Naive B cell (primary cell): ENCODE data around the gene PTGDR. TPM values are rescaled to one million over a fixed set of nuclear protein-coding genes. Genes with fewer than 3 reads are reported as not detected.

Source experiments
- ATAC-seq, 2 donors: fragments of 150-1000 bp; cut with Tn5 transposase; 2 replicates each; pipeline ENCODE4 v1.10.0; 2021; ENCODE audit warnings: low read depth in 2 of 2, mild to moderate bottlenecking in 2 of 2, moderate library complexity in 2 of 2
- DNase-seq: peaks from one replicate; pipeline ENCODE4 v3.0.0; 2022
- H3K27ac Mint-ChIP-seq, 6 donors: one replicate each; pipeline ENCODE4 v1.8.0; 2020 to 2022; ENCODE audit warnings: mild to moderate bottlenecking in 6 of 6, mixed read lengths in 6 of 6, moderate library complexity in 5 of 6, inconsistent platforms in 2 of 6
- H3K27me3 Mint-ChIP-seq, 3 donors: one replicate each; pipeline ENCODE4 v1.8.0; 2021 to 2022; ENCODE audit warnings: mixed read lengths in 3 of 3, mild to moderate bottlenecking in 1 of 3
- H3K36me3 Mint-ChIP-seq, 2 donors: one replicate each; pipeline ENCODE4 v1.8.0; 2020 to 2022; ENCODE audit warnings: mixed read lengths in 2 of 2, inconsistent platforms in 1 of 2, mild to moderate bottlenecking in 1 of 2
- H3K4me1 Mint-ChIP-seq, 3 donors: one replicate each; pipeline ENCODE4 v1.8.0; 2020 to 2022; ENCODE audit warnings: mixed read lengths in 3 of 3, inconsistent platforms in 1 of 3, mild to moderate bottlenecking in 1 of 3, moderate library complexity in 1 of 3
- H3K4me3 Mint-ChIP-seq, 8 donors: one replicate each; pipeline ENCODE4 v1.8.0; 2020 to 2022; ENCODE audit warnings: mild to moderate bottlenecking in 8 of 8, mixed read lengths in 8 of 8, moderate library complexity in 8 of 8, inconsistent platforms in 2 of 8
- H3K9me3 Mint-ChIP-seq, 7 donors: one replicate each; pipeline ENCODE4 v1.8.0; 2020 to 2022; ENCODE audit warnings: mixed read lengths in 7 of 7, mild to moderate bottlenecking in 5 of 7, inconsistent platforms in 2 of 7, moderate library complexity in 1 of 7
- polyA plus RNA-seq, 6 donors: library from polyadenylated mRNA; unstranded; fragments of 300-500 nt; fragmentation: Illumina TruSeq; gene quantifications; one replicate each; pipeline ENCODE4 v1.2.3, GENCODE V29; 2021; ENCODE audit warnings: low read depth in 6 of 6

Gene PTGDR
- polyA plus RNA-seq, 6 donors from 2014 or later = 0.16 to 0.61 (median 0.23) TPM; not detected in 2

GRCh38 chr14:52244328-52244727 lies 23.2 kb upstream of the PTGDR start:
- H3K4me1 Mint-ChIP-seq = peaks cover 12 to 30% (median 25%) of the 10 kb centered on the region in 3 donors
- H3K36me3 Mint-ChIP-seq = peaks cover 0 to 9% of the 10 kb centered on the region in 2 donors
- DNase-seq (no peak), ATAC-seq (no peak)
- H3K27ac Mint-ChIP-seq = peak overlapping the region in 1 of 6 donors; percentile 31
- H3K27me3 Mint-ChIP-seq = peaks cover 0 to 14% (median 5%) of the 10 kb centered on the region in 3 donors
- peaks cover 0 to 11% (median 8%) of the 10 kb centered on the region in 7 donors for H3K9me3 Mint-ChIP-seq
- H3K4me3 Mint-ChIP-seq = no peak overlapping the region

- no peak for ATAC-seq
- no peak for DNase-seq
- Mint-ChIP-seq H3K4me1 (peaks cover 12 to 30% (median 24%) of the 10 kb centered on the region in 3 donors), H3K4me3 (no peak overlapping the region), H3K27ac (peak overlapping the region in 2 of 6 donors; percentile 49 to 66), H3K9me3 (peaks cover 0 to 11% (median 8%) of the 10 kb centered on the region in 7 donors), H3K36me3 (peaks cover 0 to 9% of the 10 kb centered on the region in 2 donors), H3K27me3 (peaks cover 0 to 11% (median 3%) of the 10 kb centered on the region in 3 donors)
Measured at GRCh38 chr14:52244997-52245396, 22.5 kb upstream of the PTGDR start.

- H3K36me3 Mint-ChIP-seq = peaks cover 0 to 9% of the 10 kb centered on the region in 2 donors
- ATAC-seq (no peak), DNase-seq (no peak)
- peaks cover 0 to 8% (median 2%) of the 10 kb centered on the region in 3 donors for H3K27me3 Mint-ChIP-seq
- H3K9me3 Mint-ChIP-seq = peaks cover 0 to 11% (median 8%) of the 10 kb centered on the region in 7 donors
- H3K27ac Mint-ChIP-seq = peak overlapping the region in 1 of 6 donors; percentile 50
- peak overlapping the region in 1 of 8 donors; percentile 14 for H3K4me3 Mint-ChIP-seq
- peaks cover 12 to 30% (median 22%) of the 10 kb centered on the region in 3 donors for H3K4me1 Mint-ChIP-seq
Measured at GRCh38 chr14:52248057-52248456, 19.4 kb upstream of the PTGDR start.

GRCh38 chr14:52251724-52252123 lies 15.8 kb upstream of the PTGDR start:
- Mint-ChIP-seq H3K4me1 (peaks cover 12 to 16% (median 16%) of the 10 kb centered on the region in 3 donors), H3K4me3 (no peak overlapping the region), H3K36me3 (peaks cover 0 to 9% of the 10 kb centered on the region in 2 donors), H3K27me3 (peaks cover 13 to 22% (median 16%) of the 10 kb centered on the region in 3 donors), H3K27ac (no peak overlapping the region), H3K9me3 (peaks cover 0 to 10% (median 9%) of the 10 kb centered on the region in 7 donors)
- ATAC-seq (no peak), DNase-seq (no peak)

GRCh38 chr14:52253503-52253902 lies 14.0 kb upstream of the PTGDR start:
- peaks cover 0 to 4% (median 0%) of the 10 kb centered on the region in 7 donors for H3K9me3 Mint-ChIP-seq
- ATAC-seq (no peak), DNase-seq (no peak)
- no peak overlapping the region for H3K27ac Mint-ChIP-seq
- peaks cover 13 to 22% (median 16%) of the 10 kb centered on the region in 3 donors for H3K27me3 Mint-ChIP-seq
- no peak overlapping the region for H3K4me3 Mint-ChIP-seq
- no peaks in the 10 kb centered on the region for H3K36me3 Mint-ChIP-seq
- H3K4me1 Mint-ChIP-seq = no peaks in the 10 kb centered on the region

- DNase-seq (no peak), ATAC-seq (no peak)
- H3K27ac Mint-ChIP-seq = no peak overlapping the region
- peaks cover 17 to 27% (median 19%) of the 10 kb centered on the region in 3 donors for H3K27me3 Mint-ChIP-seq
- H3K4me3 Mint-ChIP-seq = peak overlapping the region in 1 of 8 donors; percentile 64
- H3K4me1 Mint-ChIP-seq = no peaks in the 10 kb centered on the region
- no peaks in the 10 kb centered on the region for H3K36me3 Mint-ChIP-seq
- H3K9me3 Mint-ChIP-seq = peaks cover 0 to 4% (median 0%) of the 10 kb centered on the region in 7 donors
Measured at GRCh38 chr14:52254086-52254485, 13.4 kb upstream of the PTGDR start.

- DNase-seq (no peak), ATAC-seq (no peak)
- H3K4me3 Mint-ChIP-seq = no peak overlapping the region
- H3K4me1 Mint-ChIP-seq = peaks cover 4 to 13% (median 12%) of the 10 kb centered on the region in 3 donors
- peaks cover 0 to 9% (median 0%) of the 10 kb centered on the region in 7 donors for H3K9me3 Mint-ChIP-seq
- peaks cover 23 to 26% (median 23%) of the 10 kb centered on the region in 3 donors for H3K27me3 Mint-ChIP-seq
- no peak overlapping the region for H3K27ac Mint-ChIP-seq
- no peaks in the 10 kb centered on the region for H3K36me3 Mint-ChIP-seq
Measured at GRCh38 chr14:52258783-52259182, 8.7 kb upstream of the PTGDR start.

GRCh38 chr14:52259434-52259833 lies 8.1 kb upstream of the PTGDR start:
- no peak for DNase-seq
- Mint-ChIP-seq H3K9me3 (peaks cover 0 to 5% (median 0%) of the 10 kb centered on the region in 7 donors), H3K4me1 (peaks cover 4 to 13% (median 12%) of the 10 kb centered on the region in 3 donors), H3K27ac (no peak overlapping the region), H3K27me3 (peaks cover 17 to 25% (median 21%) of the 10 kb centered on the region in 3 donors), H3K36me3 (no peaks in the 10 kb centered on the region), H3K4me3 (no peak overlapping the region)
- ATAC-seq = no peak

GRCh38 chr14:52262600-52262999 lies 4.9 kb upstream of the PTGDR start:
- ATAC-seq (peak; percentile 18 to 50), DNase-seq (no peak)
- Mint-ChIP-seq H3K4me1 (peaks cover 22 to 35% (median 28%) of the 10 kb centered on the region in 3 donors), H3K4me3 (no peak overlapping the region), H3K27ac (no peak overlapping the region), H3K9me3 (peaks cover 0 to 5% (median 0%) of the 10 kb centered on the region in 7 donors), H3K27me3 (peaks cover 33 to 41% (median 41%) of the 10 kb centered on the region in 3 donors), H3K36me3 (no peaks in the 10 kb centered on the region)

- DNase-seq (no peak), ATAC-seq (peak in 1 of 2 donors; percentile 45)
- H3K36me3 Mint-ChIP-seq = no peaks in the 10 kb centered on the region
- peak overlapping the region in 1 of 6 donors; percentile 30 for H3K27ac Mint-ChIP-seq
- H3K4me3 Mint-ChIP-seq = no peak overlapping the region
- H3K9me3 Mint-ChIP-seq = peaks cover 0 to 5% (median 0%) of the 10 kb centered on the region in 7 donors
- peaks cover 39 to 47% (median 41%) of the 10 kb centered on the region in 3 donors for H3K27me3 Mint-ChIP-seq
- H3K4me1 Mint-ChIP-seq = peaks cover 26 to 39% (median 32%) of the 10 kb centered on the region in 3 donors
Measured at GRCh38 chr14:52263190-52263589, 4.3 kb upstream of the PTGDR start.

GRCh38 chr14:52265253-52265652 lies 2.2 kb upstream of the PTGDR start:
- H3K4me3 Mint-ChIP-seq = peak overlapping the region in 1 of 8 donors; percentile 6
- peaks cover 47 to 60% (median 47%) of the 10 kb centered on the region in 3 donors for H3K27me3 Mint-ChIP-seq
- peaks cover 35 to 51% (median 42%) of the 10 kb centered on the region in 3 donors for H3K4me1 Mint-ChIP-seq
- peaks cover 0 to 5% (median 0%) of the 10 kb centered on the region in 7 donors for H3K9me3 Mint-ChIP-seq
- DNase-seq = no peak
- no peaks in the 10 kb centered on the region for H3K36me3 Mint-ChIP-seq
- no peak for ATAC-seq
- H3K27ac Mint-ChIP-seq = no peak overlapping the region

- Mint-ChIP-seq H3K27ac (no peak overlapping the region), H3K4me3 (peak overlapping the region in 3 of 8 donors; percentile 5 to 88 (median 88)), H3K27me3 (peaks cover 47 to 56% (median 55%) of the 10 kb centered on the region in 3 donors), H3K4me1 (peaks cover 35 to 51% (median 42%) of the 10 kb centered on the region in 3 donors), H3K9me3 (no peaks in the 10 kb centered on the region), H3K36me3 (no peaks in the 10 kb centered on the region)
- DNase-seq (no peak), ATAC-seq (no peak)
Measured at GRCh38 chr14:52266179-52266578, 1.3 kb upstream of the PTGDR start.

GRCh38 chr14:52266782-52267181 lies 716 bp upstream of the PTGDR start:
- H3K27ac Mint-ChIP-seq = no peak overlapping the region
- H3K36me3 Mint-ChIP-seq = no peaks in the 10 kb centered on the region
- peaks cover 35 to 51% (median 42%) of the 10 kb centered on the region in 3 donors for H3K4me1 Mint-ChIP-seq

More at GRCh38 chr14:52266782-52267181, 716 bp upstream of the PTGDR start:
- peak overlapping the region in 4 of 8 donors; percentile 67 to 88 (median 86) for H3K4me3 Mint-ChIP-seq
- H3K9me3 Mint-ChIP-seq = no peaks in the 10 kb centered on the region
- ATAC-seq (no peak), DNase-seq (no peak)
- H3K27me3 Mint-ChIP-seq = peaks cover 53 to 56% (median 55%) of the 10 kb centered on the region in 3 donors
